IMR-90 (cell line): Measurements from ENCODE around the gene CAMTA1. TPM values are rescaled to one million over a fixed set of nuclear protein-coding genes. Genes with fewer than 3 reads are reported as not detected.

Source experiments
- ATAC-seq: fragments of 200-7000 bp; cut with Tn5 transposase; 2 replicates; pipeline ENCODE4 v1.9.1; 2020; ENCODE audit warnings: low read depth, mild to moderate bottlenecking, moderate library complexity
- BruUV-seq: library from RNA; stranded (reverse); fragments of 400-500 nt; replicated peaks from 2 replicates; lab custom pipeline; 2021; lab: Mats Ljungman, UMichigan
- CTCF ChIA-PET: fragments of 300-600 bp; formaldehyde crosslinking; extraction: SDS; loops from one replicate; lab custom pipeline; 2021; ENCODE audit warnings: antibody characterized with exemption; lab: Yijun Ruan, JAX
- POLR2A ChIA-PET: fragments of 300-600 bp; sonication (Branson Sonifier 250); formaldehyde crosslinking; loops from one replicate; lab custom pipeline; 2022; ENCODE audit warnings: antibody characterized with exemption; ENCODE audit not compliant: unreplicated experiment; lab: Charles Lee
- DNase-seq: peaks from one replicate; pipeline ENCODE4 v3.0.0; 2013
- H2AFZ ChIP-seq: replicated peaks from 2 replicates; pipeline ENCODE3; 2013; ENCODE audit warnings: low read length, mild to moderate bottlenecking; ENCODE audit not compliant: poor library complexity
- H2AK5ac ChIP-seq: 2 replicates; pipeline ENCODE4 v1.6.1; 2013; ENCODE audit warnings: low read depth, low read length, inconsistent platforms
- H2AK9ac ChIP-seq: replicated peaks from 2 replicates; pipeline ENCODE3; 2013; ENCODE audit warnings: mild to moderate bottlenecking, low read depth, low read length, moderate library complexity; ENCODE audit not compliant: poor library complexity
- H2BK120ac ChIP-seq: 2 replicates; pipeline ENCODE4 v1.6.1; 2013; ENCODE audit warnings: low read depth, low read length, inconsistent platforms
- H2BK15ac ChIP-seq: 3 replicates; pipeline ENCODE4 v1.6.1; 2013; ENCODE audit warnings: low read depth, low read length, inconsistent platforms
- H2BK20ac ChIP-seq: 2 replicates; pipeline ENCODE4 v1.6.1; 2013; ENCODE audit warnings: low read depth, mild to moderate bottlenecking, inconsistent platforms, low read length, moderate library complexity
- H2BK5ac ChIP-seq: 2 replicates; pipeline ENCODE4 v1.6.1; 2013; ENCODE audit warnings: mild to moderate bottlenecking, low read depth, low read length, inconsistent platforms; ENCODE audit not compliant: poor library complexity, severe bottlenecking
- H3K14ac ChIP-seq: replicated peaks from 2 replicates; pipeline ENCODE4 v1.6.1; 2013; ENCODE audit warnings: low read depth, low read length, inconsistent platforms
- H3K18ac ChIP-seq: 2 replicates; pipeline ENCODE4 v1.6.1; 2013; ENCODE audit warnings: low read depth, low read length, control low read depth
- H3K23ac ChIP-seq: 2 replicates; pipeline ENCODE4 v1.6.1; 2013; ENCODE audit warnings: low read depth, low read length, inconsistent platforms
- H3K27ac ChIP-seq: 2 replicates; pipeline ENCODE4 v1.5.1; 2013; ENCODE audit warnings: mild to moderate bottlenecking, control low read depth, low read length; ENCODE audit not compliant: insufficient read depth
- H3K27me3 ChIP-seq: 2 replicates; pipeline ENCODE4 v1.6.1; 2013; ENCODE audit warnings: low read length; ENCODE audit not compliant: control insufficient read depth, insufficient read depth
- H3K36me3 ChIP-seq: 2 replicates; pipeline ENCODE4 v1.6.1; 2013; ENCODE audit warnings: low read length, mixed read lengths; ENCODE audit not compliant: control insufficient read depth, insufficient read depth
- H3K4ac ChIP-seq: 2 replicates; pipeline ENCODE4 v1.6.1; 2013; ENCODE audit warnings: low read depth, low read length, inconsistent platforms
- H3K4me1 ChIP-seq: 2 replicates; pipeline ENCODE4 v1.6.1; 2013; ENCODE audit warnings: low read length, mixed read lengths; ENCODE audit not compliant: control insufficient read depth, insufficient read depth
- H3K4me2 ChIP-seq: 2 replicates; pipeline ENCODE4 v1.6.1; 2013; ENCODE audit warnings: low read depth, mild to moderate bottlenecking, control low read depth, low read length, moderate library complexity
- H3K4me3 ChIP-seq: 2 replicates; pipeline ENCODE4 v1.5.1; 2013; ENCODE audit warnings: low read depth, mild to moderate bottlenecking, control low read depth, low read length, moderate library complexity; ENCODE audit not compliant: insufficient read depth
- H3K56ac ChIP-seq: 2 replicates; pipeline ENCODE4 v1.6.1; 2013; ENCODE audit warnings: low read length, inconsistent platforms; ENCODE audit not compliant: insufficient read depth; ENCODE audit errors: extremely low read depth
- H3K79me1 ChIP-seq, 2 experiments: 2 replicates each; pipeline ENCODE4 v1.6.1; 2013; ENCODE audit warnings: low read length in 2 of 2, inconsistent platforms in 1 of 2, low read depth in 1 of 2
- H3K9ac ChIP-seq: 2 replicates; pipeline ENCODE4 v1.6.1; 2013; ENCODE audit warnings: low read depth, low read length, control low read depth
- H3K9me1 ChIP-seq: 2 replicates; pipeline ENCODE4 v1.6.1; 2013; ENCODE audit warnings: low read length, inconsistent platforms; ENCODE audit not compliant: insufficient read depth
- H3K9me3 ChIP-seq: 2 replicates; pipeline ENCODE4 v1.6.1; 2013; ENCODE audit warnings: low read length; ENCODE audit not compliant: control insufficient read depth, insufficient read depth
- H4K20me1 ChIP-seq: 2 replicates; pipeline ENCODE4 v1.6.1; 2013; ENCODE audit warnings: low read length, inconsistent platforms; ENCODE audit not compliant: insufficient read depth
- H4K5ac ChIP-seq: 2 replicates; pipeline ENCODE4 v1.6.1; 2013; ENCODE audit warnings: mild to moderate bottlenecking, low read depth, low read length, control low read depth
- H4K8ac ChIP-seq, 2 experiments: 2 replicates each; pipeline ENCODE4 v1.6.1; 2013; ENCODE audit warnings: low read depth in 2 of 2, low read length in 2 of 2, control low read depth in 1 of 2, inconsistent platforms in 1 of 2
- H4K91ac ChIP-seq: 2 replicates; pipeline ENCODE4 v1.6.1; 2013; ENCODE audit warnings: low read depth, low read length, inconsistent platforms; ENCODE audit not compliant: insufficient read depth
- CEBPB ChIP-seq: IDR thresholded peaks from 2 replicates; pipeline ENCODE4 v1.6.1; 2012; ENCODE audit warnings: low read depth, low read length, improper control_type of control experiment
- CHD1 ChIP-seq: IDR thresholded peaks from 2 replicates; pipeline ENCODE4 v1.6.1; 2012; ENCODE audit warnings: low read depth, low read length, improper control_type of control experiment
- ELK1 ChIP-seq: fragments of 150-350 bp; IDR thresholded peaks from 2 replicates; pipeline ENCODE4 v1.6.1; 2016; ENCODE audit warnings: low read depth, mild to moderate bottlenecking, low read length, moderate library complexity, borderline replicate concordance
- POLR2A ChIP-seq: IDR thresholded peaks from 2 replicates; pipeline ENCODE4 v1.6.1; 2012; ENCODE audit warnings: mild to moderate bottlenecking, low read depth, low read length
- WGBS, 2 experiments: methylation state at CpG; one replicate each; pipeline versions ENCODE4 v1.1.5 to v1.1.7; 2013; ENCODE audit warnings: missing lambda C conversion rate in 2 of 2; ENCODE audit not compliant: insufficient read length in 1 of 2; ENCODE audit errors: extremely low coverage in 2 of 2; 5-methylcytosine and 5-hydroxymethylcytosine counted together
- dilution Hi-C: fragments of 300-500 bp; cut with HindIII; formaldehyde crosslinking; loops from one replicate; pipeline ENCODE4 v1.14.3; 2018; ENCODE audit warnings: low sequenced_read_pairs; ENCODE audit not compliant: unreplicated experiment
- in situ Hi-C: fragments of 300-500 bp; cut with MboI; formaldehyde crosslinking; loops from 3 replicates; pipeline ENCODE4 v1.14.3; 2019; ENCODE audit warnings: low sequenced_read_pairs, inconsistent platforms, mixed read lengths
- intact Hi-C: fragments of 100-400 bp; cut with micrococcal nuclease; formaldehyde crosslinking; loops from 2 replicates; pipeline ENCODE4 v1.10.0; 2022
- polyA plus RNA-seq, 3 experiments: library from polyadenylated mRNA; depleted of rRNA; stranded (reverse); fragments of >200 nt; gene quantifications; 2 replicates each; pipeline ENCODE4 v1.2.3, GENCODE V29; 2012; ENCODE audit warnings: low replicate concordance in 1 of 3
- total RNA-seq: library from RNA; depleted of rRNA; stranded (reverse); fragments of >200 nt; gene quantifications from 2 replicates; pipeline ENCODE4 v1.2.3, GENCODE V29; 2012

CAMTA1 gene
- total and polyA plus RNA-seq, 2 of the 4 experiments (the other 2 are of a cell fraction), result 35.5 to 74.3 TPM

GRCh38 chr1:7679873-7680206 is 894.6 kb downstream of the CAMTA1 start:
- peak overlapping the region; percentile 94 for H2AFZ ChIP-seq
- H2BK5ac ChIP-seq, result no peak overlapping the region
- H2BK15ac ChIP-seq, result no peak overlapping the region
- ChIA-PET POLR2A (no interaction called here), CTCF (interaction anchor here (1.0 kb wide), 1 partner anchor 12 kb away, joined by 5 read pairs; no protein-coding TSS in a partner anchor)
- no peaks in the 10 kb centered on the region for H3K9me1 ChIP-seq
- DNase-seq, result no peak
- H3K9ac ChIP-seq, result 0 out of 2 replicates have a peak overlapping the region, but pooled peaks have one; percentile 49
- TF ChIP-seq POLR2A (no peak), CHD1 (no peak), ELK1 (no peak), CEBPB (no peak)
- H4K5ac ChIP-seq, result no peak overlapping the region
- H4K8ac ChIP-seq, result no peak overlapping the region; a peak in 1 of 4 replicates
- no peak overlapping the region for H2BK20ac ChIP-seq
- no peaks in the 10 kb centered on the region for H3K9me3 ChIP-seq
- no peak overlapping the region; the same call in 1 of the 2 replicates for H3K27ac ChIP-seq
- H2AK9ac ChIP-seq, result peak overlapping the region; percentile 52
- BruUV-seq, result no TSS peak
- in situ Hi-C loops, result no loop called here
- H2BK120ac ChIP-seq, result no peak overlapping the region
- no peak for ATAC-seq
- H3K14ac ChIP-seq, result no peak overlapping the region
- no CpG with 5 or more reads among the region's 14 CpGs for WGBS, 2 experiments
- H3K4ac ChIP-seq, result no peak overlapping the region
- H3K4me3 ChIP-seq, result peak overlapping the region; percentile 81
- no peak overlapping the region for H4K91ac ChIP-seq
- H3K56ac ChIP-seq, result no peak overlapping the region
- no peaks in the 10 kb centered on the region; the same call in 1 of the 2 replicates for H4K20me1 ChIP-seq
- H3K23ac ChIP-seq, result no peak overlapping the region
- H3K4me2 ChIP-seq, result peak overlapping the region; percentile 59
- no peak overlapping the region for H3K18ac ChIP-seq
- no peaks in the 10 kb centered on the region for H3K36me3 ChIP-seq
- peaks cover 45% of the 10 kb centered on the region for H3K27me3 ChIP-seq
- H3K4me1 ChIP-seq, result no peaks in the 10 kb centered on the region
- dilution Hi-C loops, result no loop called here
- H2AK5ac ChIP-seq, result no peak overlapping the region
- no peaks in the 10 kb centered on the region for H3K79me1 ChIP-seq
- intact Hi-C loops, result no loop called here
